ENCODE data around the gene NRP1.
"Not testable (repeated sequence)": the region's sequence is repeated elsewhere in the genome, so short reads cannot be mapped to it uniquely, and the experiment has no call there.

The NRP1 gene

GRCh38 chr10:33142295-33142694 is 192.2 kb downstream of the NRP1 start:
- no peak for DNase-seq

- DNase-seq: no peak
These were observed 193.2 kb downstream of the NRP1 start for GRCh38 chr10:33141251-33141650.

- DNase-seq: no peak
These were observed 195.3 kb downstream of the NRP1 start for GRCh38 chr10:33139181-33139646.

GRCh38 chr10:33138686-33139085 is 195.8 kb downstream of the NRP1 start:
- not testable (repeated sequence) for DNase-seq

- DNase-seq: no peak
These were observed 197.0 kb downstream of the NRP1 start for GRCh38 chr10:33137356-33138005.

- DNase-seq: peak; percentile 76
These were observed 197.7 kb downstream of the NRP1 start for GRCh38 chr10:33136781-33137180.

GRCh38 chr10:33136271-33136670 is 198.2 kb downstream of the NRP1 start:
- DNase-seq: peak; percentile 61

- DNase-seq: peak; percentile 67
These were observed 200.3 kb downstream of the NRP1 start for GRCh38 chr10:33134011-33134751.

GRCh38 chr10:33133557-33133956 is 200.9 kb downstream of the NRP1 start:
- peak; percentile 40 for DNase-seq

- DNase-seq: no peak
These were observed 201.8 kb downstream of the NRP1 start for GRCh38 chr10:33132626-33133025.

- DNase-seq: peak; percentile 98
These were observed 204.5 kb downstream of the NRP1 start for GRCh38 chr10:33129996-33130386.

GRCh38 chr10:33129141-33129995 is 205.1 kb downstream of the NRP1 start:
- DNase-seq: peak; percentile 99

- DNase-seq: no peak
These were observed 206.8 kb downstream of the NRP1 start for GRCh38 chr10:33127622-33128021.
